ENCODE results near the gene SLC44A4.

DNA sequence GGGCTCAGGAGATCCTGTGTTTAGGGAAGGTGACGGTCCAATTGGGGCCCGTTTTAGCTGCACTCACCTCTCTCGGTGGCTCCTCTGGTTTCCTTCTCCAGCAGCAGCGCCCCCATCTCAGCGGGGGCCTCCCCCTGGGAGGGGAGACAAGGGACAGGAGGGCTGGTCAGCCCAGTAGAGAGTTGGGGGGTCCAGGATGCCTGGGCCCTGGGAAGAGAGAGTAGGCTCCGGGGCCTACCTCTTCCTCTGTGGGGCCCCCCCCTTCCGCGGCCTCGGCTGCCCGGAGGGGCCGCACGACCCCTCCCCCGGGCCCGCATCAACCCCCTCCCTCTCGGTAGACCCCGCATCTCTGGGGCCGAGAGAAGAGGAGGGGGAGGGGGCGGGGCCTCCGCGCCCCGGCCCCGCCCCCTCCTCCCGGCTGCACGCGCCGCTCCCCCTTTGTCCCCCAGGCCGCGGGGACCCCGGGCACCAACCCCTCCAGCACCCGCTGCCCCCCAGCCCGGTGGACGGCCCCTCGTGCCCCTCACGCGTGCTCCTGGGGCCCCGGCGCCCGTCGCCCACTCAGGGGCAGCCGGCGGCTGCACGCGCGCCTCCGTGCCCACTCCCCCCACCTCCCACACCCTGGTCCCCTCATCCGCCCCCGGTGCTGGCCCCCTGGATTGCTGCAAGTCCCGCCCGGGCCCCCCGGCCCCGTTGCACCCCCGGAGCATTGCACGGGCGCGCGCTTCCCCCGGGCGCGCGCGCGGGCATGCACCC, 18.2 kb upstream of the SLC44A4 start:
- TF ChIP-seq, protein P1, sequence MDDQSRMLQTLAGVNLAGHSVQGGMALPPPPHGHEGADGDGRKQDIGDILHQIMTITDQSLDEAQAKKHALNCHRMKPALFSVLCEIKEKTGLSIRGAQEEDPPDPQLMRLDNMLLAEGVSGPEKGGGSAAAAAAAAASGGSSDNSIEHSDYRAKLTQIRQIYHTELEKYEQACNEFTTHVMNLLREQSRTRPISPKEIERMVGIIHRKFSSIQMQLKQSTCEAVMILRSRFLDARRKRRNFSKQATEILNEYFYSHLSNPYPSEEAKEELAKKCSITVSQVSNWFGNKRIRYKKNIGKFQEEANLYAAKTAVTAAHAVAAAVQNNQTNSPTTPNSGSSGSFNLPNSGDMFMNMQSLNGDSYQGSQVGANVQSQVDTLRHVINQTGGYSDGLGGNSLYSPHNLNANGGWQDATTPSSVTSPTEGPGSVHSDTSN (CRISPR knock-in tag; IDR thresholded peaks at IDR 0.05) = no peak
- no peak for TF ChIP-seq ZNF544 (tag by site-specific recombination; IDR thresholded peaks at IDR 0.05)
- TF ChIP-seq ZXDB (tag by site-specific recombination; IDR thresholded peaks at IDR 0.05) = 0 out of 2 replicates have a peak, but pooled peaks have one; percentile 37
- no peak for TF ChIP-seq BCL11A (tag by site-specific recombination; IDR thresholded peaks at IDR 0.05; ENCODE audit: low read depth)
- TF ChIP-seq ZBTB8A (tag by site-specific recombination; IDR thresholded peaks at IDR 0.05) = no peak
- no peak for TF ChIP-seq ZFP37 (tag by site-specific recombination; IDR thresholded peaks at IDR 0.05)
- TF ChIP-seq, protein P2, sequence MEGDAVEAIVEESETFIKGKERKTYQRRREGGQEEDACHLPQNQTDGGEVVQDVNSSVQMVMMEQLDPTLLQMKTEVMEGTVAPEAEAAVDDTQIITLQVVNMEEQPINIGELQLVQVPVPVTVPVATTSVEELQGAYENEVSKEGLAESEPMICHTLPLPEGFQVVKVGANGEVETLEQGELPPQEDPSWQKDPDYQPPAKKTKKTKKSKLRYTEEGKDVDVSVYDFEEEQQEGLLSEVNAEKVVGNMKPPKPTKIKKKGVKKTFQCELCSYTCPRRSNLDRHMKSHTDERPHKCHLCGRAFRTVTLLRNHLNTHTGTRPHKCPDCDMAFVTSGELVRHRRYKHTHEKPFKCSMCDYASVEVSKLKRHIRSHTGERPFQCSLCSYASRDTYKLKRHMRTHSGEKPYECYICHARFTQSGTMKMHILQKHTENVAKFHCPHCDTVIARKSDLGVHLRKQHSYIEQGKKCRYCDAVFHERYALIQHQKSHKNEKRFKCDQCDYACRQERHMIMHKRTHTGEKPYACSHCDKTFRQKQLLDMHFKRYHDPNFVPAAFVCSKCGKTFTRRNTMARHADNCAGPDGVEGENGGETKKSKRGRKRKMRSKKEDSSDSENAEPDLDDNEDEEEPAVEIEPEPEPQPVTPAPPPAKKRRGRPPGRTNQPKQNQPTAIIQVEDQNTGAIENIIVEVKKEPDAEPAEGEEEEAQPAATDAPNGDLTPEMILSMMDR (tag by site-specific recombination; IDR thresholded peaks at IDR 0.05) = no peak
- no peak for TF ChIP-seq ZNF202 (tag by site-specific recombination; IDR thresholded peaks at IDR 0.05; ENCODE audit: borderline replicate concordance)
- no peak for TF ChIP-seq SP7 (tag by site-specific recombination; IDR thresholded peaks at IDR 0.05)
- no peak for TF ChIP-seq ZNF792 (tag by site-specific recombination; IDR thresholded peaks at IDR 0.05)
- TF ChIP-seq ZNF274 (IDR thresholded peaks at IDR 0.05; ENCODE audit: low read length) = no peak
- no peak for TF ChIP-seq ZNF274 (tag by site-specific recombination; IDR thresholded peaks at IDR 0.05; ENCODE audit: borderline replicate concordance)
- TF ChIP-seq, protein P3, sequence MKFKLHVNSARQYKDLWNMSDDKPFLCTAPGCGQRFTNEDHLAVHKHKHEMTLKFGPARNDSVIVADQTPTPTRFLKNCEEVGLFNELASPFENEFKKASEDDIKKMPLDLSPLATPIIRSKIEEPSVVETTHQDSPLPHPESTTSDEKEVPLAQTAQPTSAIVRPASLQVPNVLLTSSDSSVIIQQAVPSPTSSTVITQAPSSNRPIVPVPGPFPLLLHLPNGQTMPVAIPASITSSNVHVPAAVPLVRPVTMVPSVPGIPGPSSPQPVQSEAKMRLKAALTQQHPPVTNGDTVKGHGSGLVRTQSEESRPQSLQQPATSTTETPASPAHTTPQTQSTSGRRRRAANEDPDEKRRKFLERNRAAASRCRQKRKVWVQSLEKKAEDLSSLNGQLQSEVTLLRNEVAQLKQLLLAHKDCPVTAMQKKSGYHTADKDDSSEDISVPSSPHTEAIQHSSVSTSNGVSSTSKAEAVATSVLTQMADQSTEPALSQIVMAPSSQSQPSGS (tag by site-specific recombination; IDR thresholded peaks at IDR 0.05; ENCODE audit: low read depth) = no peak
- TF ChIP-seq MYNN (tag by site-specific recombination; IDR thresholded peaks at IDR 0.05; ENCODE audit: borderline replicate concordance) = no peak
